G401 (cell line): ENCODE measurements around the gene AMER2. TPM values are rescaled to one million over a fixed set of nuclear protein-coding genes. Genes with fewer than 3 reads are reported as not detected.

ENCODE experiments used
- DNase-seq: peaks from one replicate; pipeline ENCODE4 v3.0.0-alpha.2; 2015; ENCODE audit warnings: low spot score
- in situ Hi-C: cut with HindIII; loops from 2 replicates; pipeline ENCODE4 v1.10.0; 2016; ENCODE audit warnings: low sequenced_read_pairs, mixed read lengths
- total RNA-seq: library from RNA; depleted of rRNA; stranded (reverse); fragments of >200 nt; shearing (Covaris generic); gene quantifications from 2 replicates; pipeline ENCODE4 v1.2.3, GENCODE V29; 2014; rRNA removed

Gene AMER2
- total RNA-seq = not detected in 2 replicates

- in situ Hi-C loops = no loop called here
- peak; percentile 95 for DNase-seq
Measured at GRCh38 chr13:25171517-25172302, at the start of gene AMER2. TSS of gene AMER2 (minus strand) at chr13:25172288. CDS start at chr13:25171619, 669 bp downstream.

- DNase-seq = no peak
- in situ Hi-C loops = no loop called here
Measured at GRCh38 chr13:25218019-25218418, 45.9 kb upstream of the AMER2 start.

- DNase-seq = no peak
- in situ Hi-C loops = no loop called here
Measured at GRCh38 chr13:25217023-25217885, 45.2 kb upstream of the AMER2 start.

DNA sequence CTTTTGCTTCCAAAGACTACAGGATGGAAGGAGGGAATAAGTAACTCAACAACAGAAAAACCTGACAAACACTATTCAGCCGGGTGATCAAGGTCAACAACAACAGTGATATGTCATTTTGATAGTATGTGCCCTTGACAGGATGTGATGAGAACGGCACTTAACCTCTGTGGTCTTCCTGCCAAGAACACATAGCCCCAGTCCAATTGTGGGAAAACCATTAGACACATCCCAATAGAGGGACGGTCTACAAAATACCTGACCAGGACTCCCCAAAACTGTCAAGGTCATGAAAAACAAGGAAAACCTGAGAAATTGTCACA lies 43.1 kb upstream of the AMER2 start:
- in situ Hi-C loops = no loop called here

GRCh38 chr13:25214491-25215252 lies 42.6 kb upstream of the AMER2 start:
- no peak for DNase-seq
- in situ Hi-C loops = no loop called here

More for the DNA sequence above, 43.1 kb upstream of the AMER2 start:
- no peak for DNase-seq

DNA sequence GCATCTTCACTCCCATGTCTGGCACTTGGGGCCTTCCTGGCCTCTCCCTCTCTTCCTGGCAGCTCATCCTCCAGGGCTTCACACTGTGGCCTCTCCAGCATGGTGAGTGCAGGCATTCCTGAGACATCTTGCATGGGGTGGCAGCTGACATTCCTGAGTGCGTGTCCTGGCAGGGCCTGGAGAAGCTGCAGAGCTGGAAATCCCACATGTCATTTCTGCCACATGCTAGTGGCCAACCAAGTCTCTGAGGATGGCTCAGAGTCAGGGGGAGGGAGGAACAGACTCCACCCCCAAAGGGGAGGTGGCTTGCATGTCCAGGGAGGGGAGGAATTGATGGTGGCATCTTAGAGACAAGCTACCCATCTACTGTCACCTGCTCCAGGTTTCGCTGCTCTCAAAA lies 41.6 kb upstream of the AMER2 start:
- no peak for DNase-seq
- in situ Hi-C loops = no loop called here

GRCh38 chr13:25210842-25211569 lies 38.9 kb upstream of the AMER2 start:
- DNase-seq = no peak
- in situ Hi-C loops = no loop called here

- peak; percentile 47 for DNase-seq
- in situ Hi-C loops = no loop called here
Measured at GRCh38 chr13:25207291-25207810, 35.3 kb upstream of the AMER2 start.

GRCh38 chr13:25204863-25205262 lies 32.8 kb upstream of the AMER2 start:
- no peak for DNase-seq
- in situ Hi-C loops = no loop called here

DNA sequence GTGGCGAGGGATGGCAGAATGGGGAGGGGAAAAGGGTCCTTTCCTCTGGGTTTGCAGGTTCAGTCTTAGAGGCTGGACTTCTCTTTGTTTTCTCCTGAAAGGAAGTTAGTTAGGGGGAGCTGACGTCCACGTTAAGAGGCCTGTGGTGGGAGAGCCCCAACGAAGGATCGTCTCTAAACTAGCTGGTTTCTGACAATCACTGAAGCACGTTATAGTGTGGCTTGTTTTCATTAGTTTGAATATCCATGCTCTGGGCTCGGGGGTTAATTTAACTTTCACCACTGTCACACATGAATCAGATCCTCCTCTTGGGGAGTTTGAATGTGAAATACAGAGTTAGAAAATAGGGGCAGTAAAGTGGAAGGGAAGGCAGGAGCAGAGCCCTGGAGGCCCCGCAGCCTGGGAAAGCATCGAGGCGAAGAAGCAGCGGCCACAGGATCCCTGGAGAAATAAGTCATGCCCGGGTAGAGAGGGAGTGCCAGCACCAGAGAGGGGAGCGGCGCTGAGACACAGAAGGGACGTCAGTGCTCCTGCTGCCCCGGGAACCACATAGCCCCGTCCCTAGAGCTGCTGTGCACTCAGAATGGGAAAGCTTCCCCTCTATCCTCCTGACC lies 31.1 kb upstream of the AMER2 start:
- in situ Hi-C loops = no loop called here
- peak; percentile 59 for DNase-seq

- no peak for DNase-seq
- in situ Hi-C loops = no loop called here
Measured at GRCh38 chr13:25200783-25201182, 28.7 kb upstream of the AMER2 start.

- in situ Hi-C loops = no loop called here
- no peak for DNase-seq
Measured at GRCh38 chr13:25198647-25199046, 26.6 kb upstream of the AMER2 start.

- in situ Hi-C loops = no loop called here
- no peak for DNase-seq
Measured at GRCh38 chr13:25196971-25197370, 24.9 kb upstream of the AMER2 start.

- in situ Hi-C loops = no loop called here
- DNase-seq = no peak
Measured at GRCh38 chr13:25192936-25193335, 20.8 kb upstream of the AMER2 start.

- in situ Hi-C loops = no loop called here
- DNase-seq = no peak
Measured at GRCh38 chr13:25192489-25192888, 20.4 kb upstream of the AMER2 start.

- in situ Hi-C loops = no loop called here
Measured at GRCh38 chr13:25192052-25192451, 20.0 kb upstream of the AMER2 start.

DNA sequence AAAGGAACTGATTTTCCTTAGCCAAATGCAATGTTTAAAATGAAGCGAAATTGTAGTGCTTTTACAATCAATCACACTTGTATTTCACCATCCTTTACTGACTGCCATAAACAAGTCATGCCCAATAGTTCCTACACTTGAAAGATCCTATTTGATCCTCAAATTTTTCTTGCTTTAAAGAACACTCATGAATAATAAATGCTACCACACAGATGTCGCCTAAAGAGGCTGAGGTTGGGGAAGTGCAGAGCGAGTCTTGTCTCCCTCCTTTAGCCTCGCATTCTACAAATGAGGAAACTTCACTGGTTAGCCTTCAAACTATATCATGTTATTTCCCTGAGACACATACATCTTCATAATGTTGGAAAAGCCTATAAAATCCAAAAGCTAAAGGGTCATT lies 18.7 kb upstream of the AMER2 start:
- no peak for DNase-seq

More at GRCh38 chr13:25192052-25192451, 20.0 kb upstream of the AMER2 start:
- no peak for DNase-seq

GRCh38 chr13:25190256-25190655 lies 18.2 kb upstream of the AMER2 start:
- DNase-seq = no peak
- in situ Hi-C loops = no loop called here

More for the DNA sequence above, 18.7 kb upstream of the AMER2 start:
- in situ Hi-C loops = no loop called here
